Ascending aorta (tissue), 2 donors: ENCODE measurements around the gene NR1I2. TPM values are rescaled to one million over a fixed set of nuclear protein-coding genes. Genes with fewer than 3 reads are reported as not detected.

Source experiments
- DNase-seq, 2 donors: peaks; one replicate each; pipeline ENCODE4 v3.0.0-alpha.2; 2019; ENCODE audit warnings: low spot score in 2 of 2
- H3K27ac ChIP-seq, 2 donors: fragments of 200-600 bp; sonication (generic); one replicate each; pipeline ENCODE4 v1.5.1; 2016 to 2017; ENCODE audit warnings: mild to moderate bottlenecking in 1 of 2
- H3K27me3 ChIP-seq: fragments of 200-600 bp; sonication (generic); one replicate; pipeline ENCODE4 v1.5.1; 2017
- H3K36me3 ChIP-seq, 2 donors: fragments of 200-600 bp; sonication (generic); one replicate each; pipeline ENCODE4 v1.5.1; 2016
- H3K4me1 ChIP-seq, 2 donors: fragments of 200-600 bp; sonication (generic); one replicate each; pipeline ENCODE4 v1.5.1; 2016 to 2017; ENCODE audit warnings: mild to moderate bottlenecking in 1 of 2
- H3K4me3 ChIP-seq, 2 donors: fragments of 200-600 bp; sonication (generic); one replicate each; pipeline ENCODE4 v1.5.1; 2016 to 2017; ENCODE audit warnings: mild to moderate bottlenecking in 1 of 2
- H3K9me3 ChIP-seq, 2 donors: fragments of 200-600 bp; sonication (generic); one replicate each; pipeline ENCODE4 v1.5.1; 2016
- CTCF ChIP-seq, 3 experiments: fragments of 200-600 bp in 2 of 3; fragments of 450-650 bp in 1 of 3; sonication (generic) in 2 of 3; IDR thresholded peaks; one replicate each; pipeline ENCODE4 v1.5.1; 2016 to 2019; ENCODE audit warnings: antibody characterized with exemption in 3 of 3, mild to moderate bottlenecking in 1 of 3, moderate library complexity in 1 of 3
- intact Hi-C: fragments of 100-400 bp; cut with DNase I; formaldehyde crosslinking; loops from one replicate; pipeline ENCODE4 v1.15.1; 2023
- total RNA-seq: library from RNA; depleted of rRNA; stranded (reverse); fragments of >200 nt; gene quantifications from one replicate; pipeline ENCODE4 v1.1.0, GENCODE V29; 2016

Gene NR1I2
- total RNA-seq, 1 donor from 2014 or later, result not detected

- no peak overlapping the region for H3K27ac ChIP-seq
- peaks cover 3 to 17% of the 10 kb centered on the region in 2 donors for H3K36me3 ChIP-seq
- intact Hi-C loops, result no loop called here
- no peaks in the 10 kb centered on the region for H3K4me1 ChIP-seq
- no peak for TF ChIP-seq CTCF (IDR thresholded peaks at IDR 0.05)
- H3K4me3 ChIP-seq, result no peak overlapping the region
- no peak for DNase-seq
- H3K9me3 ChIP-seq, result peaks cover 0 to 3% of the 10 kb centered on the region in 2 donors
- no peaks in the 10 kb centered on the region for H3K27me3 ChIP-seq
Observed at GRCh38 chr3:119856695-119857094, 74.8 kb downstream of the NR1I2 start.

DNA sequence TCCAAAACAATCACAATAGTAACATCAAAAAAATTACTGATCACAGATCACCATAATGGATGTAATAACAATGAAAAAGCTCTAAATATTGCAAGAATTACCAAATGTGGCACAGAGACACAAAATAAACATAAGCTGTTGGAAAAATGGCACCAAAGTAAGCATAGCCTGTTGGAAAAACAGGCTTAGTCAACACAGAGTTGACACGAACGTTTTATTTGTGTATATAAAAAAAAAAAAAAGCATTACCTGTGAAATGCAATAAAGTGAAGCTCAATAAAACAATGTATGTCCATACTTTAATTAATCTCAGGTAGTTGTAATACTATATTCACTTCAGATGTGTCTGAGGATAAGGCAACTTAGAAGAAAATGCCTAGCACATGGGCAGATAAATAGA is 77.1 kb downstream of the NR1I2 start:
- no peak overlapping the region for H3K27ac ChIP-seq
- H3K36me3 ChIP-seq, result peaks cover 18 to 32% of the 10 kb centered on the region in 2 donors
- intact Hi-C loops, result no loop called here

GRCh38 chr3:119859728-119860127 is 77.8 kb downstream of the NR1I2 start:
- Histone ChIP-seq H3K27me3 (no peaks in the 10 kb centered on the region), H3K9me3 (peaks cover 0 to 3% of the 10 kb centered on the region in 2 donors), H3K4me3 (no peak overlapping the region), H3K27ac (no peak overlapping the region), H3K36me3 (peaks cover 18 to 32% of the 10 kb centered on the region in 2 donors), H3K4me1 (no peaks in the 10 kb centered on the region)
- DNase-seq, result no peak
- intact Hi-C loops, result no loop called here
- TF ChIP-seq CTCF (IDR thresholded peaks at IDR 0.05), result no peak

More for the DNA sequence above, 77.1 kb downstream of the NR1I2 start:
- H3K4me3 ChIP-seq, result no peak overlapping the region
- no peaks in the 10 kb centered on the region for H3K4me1 ChIP-seq
- H3K27me3 ChIP-seq, result no peaks in the 10 kb centered on the region
- no peak for DNase-seq
- H3K9me3 ChIP-seq, result peaks cover 0 to 3% of the 10 kb centered on the region in 2 donors
- no peak for TF ChIP-seq CTCF (IDR thresholded peaks at IDR 0.05)

DNA sequence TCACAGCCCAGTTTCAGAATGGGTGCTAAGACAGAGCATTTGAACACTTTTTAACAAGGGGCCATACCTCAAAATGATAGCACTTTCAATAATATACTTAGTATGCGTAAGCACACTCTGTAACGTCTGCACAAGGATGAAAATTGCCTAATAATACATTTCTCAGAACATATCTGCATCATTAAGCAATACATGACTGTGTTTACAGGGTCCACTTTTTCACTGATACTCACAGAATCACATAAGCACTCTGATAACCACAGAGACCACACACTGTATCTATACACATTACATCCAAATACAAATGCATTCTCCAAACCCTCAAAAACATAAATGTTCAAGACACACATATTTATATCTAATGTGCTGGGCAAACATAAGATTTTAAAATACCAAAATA is 79.8 kb downstream of the NR1I2 start:
- intact Hi-C loops, result no loop called here
- Histone ChIP-seq H3K9me3 (peaks cover 0 to 3% of the 10 kb centered on the region in 2 donors), H3K4me3 (no peak overlapping the region), H3K27ac (no peak overlapping the region), H3K4me1 (no peaks in the 10 kb centered on the region), H3K36me3 (peaks cover 18 to 32% of the 10 kb centered on the region in 2 donors), H3K27me3 (no peaks in the 10 kb centered on the region)
- TF ChIP-seq CTCF (IDR thresholded peaks at IDR 0.05), result no peak
- no peak for DNase-seq

DNA sequence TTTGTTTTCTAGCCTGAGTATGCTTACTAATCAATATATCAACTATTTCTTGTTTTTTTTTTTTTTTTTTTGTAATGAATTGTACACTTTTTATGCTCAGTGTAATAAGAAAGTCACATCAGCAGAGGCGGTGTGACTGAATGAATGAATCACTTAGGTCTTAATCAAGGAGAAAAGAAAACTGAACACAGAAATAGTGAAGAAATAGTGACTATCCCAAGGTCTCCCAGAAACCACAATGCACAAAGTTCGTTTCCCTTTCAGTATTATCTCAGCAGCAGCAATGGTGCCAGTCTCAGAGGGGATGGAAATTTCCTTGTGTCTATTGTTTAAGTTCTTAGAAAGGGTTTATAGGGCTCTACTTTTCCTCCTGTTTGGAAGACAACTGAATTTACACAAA is 80.7 kb downstream of the NR1I2 start:
- no peaks in the 10 kb centered on the region for H3K27me3 ChIP-seq
- H3K4me3 ChIP-seq, result no peak overlapping the region
- intact Hi-C loops, result no loop called here
- peaks cover 0 to 3% of the 10 kb centered on the region in 2 donors for H3K9me3 ChIP-seq
- TF ChIP-seq CTCF (IDR thresholded peaks at IDR 0.05), result no peak
- no peak overlapping the region for H3K27ac ChIP-seq
- no peak for DNase-seq
- no peaks in the 10 kb centered on the region for H3K4me1 ChIP-seq
- peaks cover 18 to 26% of the 10 kb centered on the region in 2 donors for H3K36me3 ChIP-seq

- H3K4me3 ChIP-seq, result no peak overlapping the region
- intact Hi-C loops, result no loop called here
- no peak for DNase-seq
- H3K27me3 ChIP-seq, result no peaks in the 10 kb centered on the region
- no peak overlapping the region for H3K27ac ChIP-seq
- TF ChIP-seq CTCF (IDR thresholded peaks at IDR 0.05), result no peak
- peaks cover 15 to 18% of the 10 kb centered on the region in 2 donors for H3K36me3 ChIP-seq
- no peaks in the 10 kb centered on the region for H3K9me3 ChIP-seq
- no peaks in the 10 kb centered on the region for H3K4me1 ChIP-seq
Observed at GRCh38 chr3:119864476-119864875, 82.6 kb downstream of the NR1I2 start.
